ENCODE results near the gene SLAMF6.

DNA sequence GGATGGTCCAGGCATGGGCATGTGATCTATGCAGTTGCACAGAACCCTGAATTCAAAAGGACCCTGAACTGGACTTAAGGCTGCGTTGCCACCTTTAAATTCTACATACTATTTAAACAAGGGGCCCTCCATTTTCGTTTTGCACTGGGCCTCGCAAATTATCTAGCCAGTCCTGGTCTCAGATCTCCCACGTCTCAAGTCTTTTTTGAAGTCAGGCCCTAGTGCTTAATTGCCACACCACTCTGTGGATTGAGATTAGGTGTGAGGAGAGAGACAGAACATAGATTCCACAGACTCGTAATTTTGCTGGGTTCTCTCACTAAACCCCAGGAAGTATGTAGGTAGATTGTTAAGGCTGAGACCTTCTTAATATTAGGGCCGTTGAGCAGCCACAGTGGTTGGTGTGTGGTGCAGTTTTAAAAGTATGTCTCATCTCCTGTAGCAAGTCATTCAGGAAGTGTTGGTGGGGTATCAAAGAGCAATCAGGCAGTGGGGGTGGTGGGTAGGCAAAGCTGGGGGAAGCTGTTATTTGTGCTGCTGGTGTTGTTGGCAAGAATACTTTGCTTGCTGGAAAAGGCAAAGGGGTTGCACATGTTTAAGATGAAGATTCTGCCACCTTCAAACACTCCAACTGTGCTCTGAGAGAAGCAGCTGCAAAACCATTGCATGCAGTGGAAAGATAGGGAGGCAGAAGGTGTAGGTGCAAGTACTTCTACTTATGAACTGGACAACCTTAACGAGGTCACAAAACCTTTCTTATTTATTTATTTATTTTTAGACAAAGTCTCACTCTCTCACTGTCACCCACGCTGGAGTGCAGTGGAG is 45.0 kb upstream of the SLAMF6 start:
- TF ChIP-seq, protein P1, sequence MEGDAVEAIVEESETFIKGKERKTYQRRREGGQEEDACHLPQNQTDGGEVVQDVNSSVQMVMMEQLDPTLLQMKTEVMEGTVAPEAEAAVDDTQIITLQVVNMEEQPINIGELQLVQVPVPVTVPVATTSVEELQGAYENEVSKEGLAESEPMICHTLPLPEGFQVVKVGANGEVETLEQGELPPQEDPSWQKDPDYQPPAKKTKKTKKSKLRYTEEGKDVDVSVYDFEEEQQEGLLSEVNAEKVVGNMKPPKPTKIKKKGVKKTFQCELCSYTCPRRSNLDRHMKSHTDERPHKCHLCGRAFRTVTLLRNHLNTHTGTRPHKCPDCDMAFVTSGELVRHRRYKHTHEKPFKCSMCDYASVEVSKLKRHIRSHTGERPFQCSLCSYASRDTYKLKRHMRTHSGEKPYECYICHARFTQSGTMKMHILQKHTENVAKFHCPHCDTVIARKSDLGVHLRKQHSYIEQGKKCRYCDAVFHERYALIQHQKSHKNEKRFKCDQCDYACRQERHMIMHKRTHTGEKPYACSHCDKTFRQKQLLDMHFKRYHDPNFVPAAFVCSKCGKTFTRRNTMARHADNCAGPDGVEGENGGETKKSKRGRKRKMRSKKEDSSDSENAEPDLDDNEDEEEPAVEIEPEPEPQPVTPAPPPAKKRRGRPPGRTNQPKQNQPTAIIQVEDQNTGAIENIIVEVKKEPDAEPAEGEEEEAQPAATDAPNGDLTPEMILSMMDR (IDR thresholded peaks at IDR 0.05) = no peak
- no peak for TF ChIP-seq POLR2AphosphoS5 (IDR thresholded peaks at IDR 0.05)
